GM13977 (cell line): ENCODE results near the gene NOBOX.
"Not testable (repeated sequence)": the region's sequence is repeated elsewhere in the genome, so short reads cannot be mapped to it uniquely, and the experiment has no call there.

ENCODE experiments used
- DNase-seq: peaks from one replicate; pipeline ENCODE4 v3.0.0; 2012; ENCODE audit warnings: low spot score
- in situ Hi-C: fragments of 300-500 bp; cut with MboI; formaldehyde crosslinking; loops from one replicate; pipeline ENCODE4 v1.12.0; 2022; ENCODE audit warnings: low sequenced_read_pairs, low pct_unique_long_range_greater_than_20kb, mixed read lengths, inconsistent platforms; ENCODE audit not compliant: unreplicated experiment
- TF ChIP-seq, protein P1 (sequence below): IDR thresholded peaks from 2 replicates; pipeline ENCODE4 v1.5.1; 2012; ENCODE audit warnings: mild to moderate bottlenecking, control low read depth; ENCODE audit not compliant: insufficient read depth; ENCODE audit errors: extremely low read depth, missing control alignments

Gene NOBOX

GRCh38 chr7:144386741-144387140 lies 16.8 kb downstream of the NOBOX start:
- in situ Hi-C loops: no loop called here
- TF ChIP-seq, protein P1, sequence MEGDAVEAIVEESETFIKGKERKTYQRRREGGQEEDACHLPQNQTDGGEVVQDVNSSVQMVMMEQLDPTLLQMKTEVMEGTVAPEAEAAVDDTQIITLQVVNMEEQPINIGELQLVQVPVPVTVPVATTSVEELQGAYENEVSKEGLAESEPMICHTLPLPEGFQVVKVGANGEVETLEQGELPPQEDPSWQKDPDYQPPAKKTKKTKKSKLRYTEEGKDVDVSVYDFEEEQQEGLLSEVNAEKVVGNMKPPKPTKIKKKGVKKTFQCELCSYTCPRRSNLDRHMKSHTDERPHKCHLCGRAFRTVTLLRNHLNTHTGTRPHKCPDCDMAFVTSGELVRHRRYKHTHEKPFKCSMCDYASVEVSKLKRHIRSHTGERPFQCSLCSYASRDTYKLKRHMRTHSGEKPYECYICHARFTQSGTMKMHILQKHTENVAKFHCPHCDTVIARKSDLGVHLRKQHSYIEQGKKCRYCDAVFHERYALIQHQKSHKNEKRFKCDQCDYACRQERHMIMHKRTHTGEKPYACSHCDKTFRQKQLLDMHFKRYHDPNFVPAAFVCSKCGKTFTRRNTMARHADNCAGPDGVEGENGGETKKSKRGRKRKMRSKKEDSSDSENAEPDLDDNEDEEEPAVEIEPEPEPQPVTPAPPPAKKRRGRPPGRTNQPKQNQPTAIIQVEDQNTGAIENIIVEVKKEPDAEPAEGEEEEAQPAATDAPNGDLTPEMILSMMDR: no peak
- no peak for DNase-seq

DNA sequence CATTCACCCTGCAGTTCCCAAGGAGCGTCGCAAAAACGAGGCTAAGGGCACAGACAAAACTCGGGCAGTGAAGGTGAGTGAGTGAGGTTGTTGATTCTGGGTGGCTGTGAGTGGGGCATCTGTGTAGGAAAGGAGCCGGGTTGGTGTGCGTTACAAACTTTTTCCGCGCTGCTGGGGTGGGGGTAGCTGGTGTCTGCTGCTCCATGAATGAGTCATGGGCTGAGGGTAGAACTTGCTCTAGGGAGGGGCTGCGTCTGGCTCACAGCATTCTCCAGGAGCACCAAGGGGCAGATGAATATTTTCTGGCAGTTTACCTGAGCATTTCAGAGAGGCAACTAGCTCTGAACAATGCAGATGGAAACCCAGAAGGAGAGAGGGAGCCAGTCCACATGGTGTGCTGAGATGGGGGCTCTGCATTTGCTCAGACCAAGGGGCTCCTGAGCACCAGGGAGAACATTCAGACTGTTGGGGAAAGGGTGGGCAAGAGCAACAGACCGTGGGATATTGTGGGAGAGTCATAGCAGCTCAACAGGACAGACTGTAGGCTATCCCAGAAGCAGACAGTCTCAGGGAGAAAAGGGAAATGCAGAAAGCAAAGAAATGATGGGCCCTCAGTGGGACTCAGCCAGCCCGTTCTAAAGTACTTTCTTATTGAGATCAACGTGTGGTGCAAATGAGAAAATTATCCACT lies 18.8 kb downstream of the NOBOX start:
- in situ Hi-C loops: no loop called here
- TF ChIP-seq, protein P1: no peak
- DNase-seq: no peak

DNA sequence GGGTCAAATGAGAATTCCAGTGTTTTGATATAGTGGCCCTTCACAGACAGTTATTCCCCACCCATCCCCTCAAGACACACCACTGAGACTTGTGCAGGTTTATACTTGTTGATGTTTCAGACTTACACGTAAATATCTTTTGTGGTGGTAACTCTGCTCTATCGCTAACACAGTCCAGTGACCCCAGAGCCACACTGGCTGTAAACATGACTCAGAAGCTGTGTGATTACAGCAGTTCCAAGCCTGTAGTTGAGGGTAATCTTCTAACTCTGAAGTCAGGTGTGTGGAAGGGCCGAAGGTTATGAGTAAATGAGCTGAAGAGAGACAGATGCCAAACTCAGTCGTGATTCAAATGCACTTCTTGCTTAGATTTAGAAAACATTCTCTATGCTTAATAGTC lies 19.4 kb downstream of the NOBOX start:
- TF ChIP-seq, protein P1: no peak
- DNase-seq: no peak
- in situ Hi-C loops: no loop called here

DNA sequence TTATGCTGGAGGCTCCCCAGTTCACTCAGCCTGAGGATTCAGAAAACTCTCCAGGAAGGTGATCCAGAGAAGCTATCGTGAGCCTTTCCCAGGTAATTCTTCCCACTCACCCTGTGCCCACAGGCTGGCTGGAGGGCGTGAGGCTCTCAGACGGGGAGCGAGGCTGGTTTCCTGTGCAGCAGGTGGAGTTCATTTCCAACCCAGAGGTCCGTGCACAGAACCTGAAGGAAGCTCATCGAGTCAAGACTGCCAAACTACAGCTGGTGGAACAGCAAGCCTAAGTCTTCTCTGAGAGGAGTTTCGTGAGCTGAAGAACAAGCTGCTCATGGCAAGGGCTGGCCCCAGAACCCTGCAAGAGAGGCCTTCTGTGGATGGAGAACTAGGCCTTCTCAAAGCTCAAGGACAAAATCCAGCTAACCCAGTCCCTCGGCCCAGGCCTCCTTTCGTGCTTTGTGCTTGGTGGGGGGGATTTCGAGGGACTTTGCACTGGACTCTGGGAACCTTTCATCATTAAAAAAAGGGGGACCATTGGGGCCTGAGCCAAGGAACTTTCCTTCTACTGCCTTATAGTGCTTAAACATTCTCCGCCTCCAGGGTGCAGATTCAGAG lies 23.6 kb downstream of the NOBOX start:
- no peak for DNase-seq
- in situ Hi-C loops: no loop called here
- TF ChIP-seq, protein P1: no peak

DNA sequence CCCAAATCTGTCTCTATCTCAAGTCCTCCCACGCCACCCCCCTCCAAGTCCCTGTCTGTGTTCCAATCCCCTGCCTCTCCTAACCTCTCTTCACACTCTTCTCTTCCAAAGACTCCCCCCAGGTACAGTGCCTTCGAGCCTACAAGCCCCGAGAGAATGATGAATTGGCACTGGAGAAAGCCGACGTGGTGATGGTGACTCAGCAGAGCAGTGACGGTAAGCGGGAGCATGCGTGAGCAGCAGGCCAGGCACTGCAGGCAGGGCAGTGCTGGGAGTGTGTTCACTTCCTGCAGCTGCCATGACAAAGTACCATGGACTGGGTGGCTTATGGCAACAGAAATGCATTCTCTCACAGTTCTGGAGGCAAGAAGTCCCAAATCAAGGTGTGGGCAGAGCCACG lies 24.8 kb downstream of the NOBOX start:
- DNase-seq: no peak
- TF ChIP-seq, protein P1: no peak
- in situ Hi-C loops: no loop called here

DNA sequence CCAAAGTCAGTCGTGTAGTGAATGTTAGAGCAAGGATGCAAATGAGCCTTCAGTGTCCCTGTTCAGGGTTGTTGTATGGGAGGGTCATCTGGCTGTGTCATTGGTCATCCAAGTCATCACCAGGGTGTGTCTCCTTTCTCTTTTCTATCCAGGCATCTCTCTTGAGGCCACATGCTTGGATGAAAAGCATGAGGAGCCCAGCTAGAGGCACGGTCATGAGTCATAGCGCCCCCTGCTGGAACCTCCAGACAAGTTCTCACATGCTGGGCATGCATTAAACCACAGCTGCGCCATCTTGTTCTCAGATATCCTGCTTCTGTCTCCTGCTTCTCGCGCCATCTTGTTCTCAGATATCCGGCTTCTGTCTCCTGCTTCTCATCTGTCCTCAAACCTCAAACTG lies 34.3 kb downstream of the NOBOX start:
- DNase-seq, in situ Hi-C loops: not testable (repeated sequence)

- DNase-seq, in situ Hi-C loops: not testable (repeated sequence)
Measured at GRCh38 chr7:144367250-144367649, 36.2 kb downstream of the NOBOX start.

- in situ Hi-C loops: not testable (repeated sequence)
Measured at GRCh38 chr7:144365523-144365922, 38.0 kb downstream of the NOBOX start.

DNA sequence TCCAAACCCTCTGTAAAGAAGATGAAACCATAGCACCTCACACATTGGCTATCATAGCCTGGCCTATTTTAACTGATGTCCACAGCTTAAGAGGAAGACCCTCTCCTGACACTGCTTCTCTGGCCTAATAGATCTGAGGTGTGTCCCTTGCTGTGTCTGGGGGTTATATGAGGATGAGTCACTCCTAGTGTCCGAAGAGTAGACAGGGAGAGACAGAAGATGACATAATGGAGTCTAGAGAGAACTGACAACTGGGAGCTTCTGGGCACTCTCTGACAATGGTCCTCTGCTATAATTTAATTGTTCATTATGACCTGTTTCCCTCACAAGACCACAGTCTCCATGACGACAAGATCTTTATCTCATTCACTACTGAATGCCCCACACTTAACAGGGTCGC lies 41.4 kb downstream of the NOBOX start:
- in situ Hi-C loops, DNase-seq: not testable (repeated sequence)

More at GRCh38 chr7:144365523-144365922, 38.0 kb downstream of the NOBOX start:
- DNase-seq: not testable (repeated sequence)

- in situ Hi-C loops, DNase-seq: not testable (repeated sequence)
Measured at GRCh38 chr7:144356860-144357259, 46.6 kb downstream of the NOBOX start.

DNA sequence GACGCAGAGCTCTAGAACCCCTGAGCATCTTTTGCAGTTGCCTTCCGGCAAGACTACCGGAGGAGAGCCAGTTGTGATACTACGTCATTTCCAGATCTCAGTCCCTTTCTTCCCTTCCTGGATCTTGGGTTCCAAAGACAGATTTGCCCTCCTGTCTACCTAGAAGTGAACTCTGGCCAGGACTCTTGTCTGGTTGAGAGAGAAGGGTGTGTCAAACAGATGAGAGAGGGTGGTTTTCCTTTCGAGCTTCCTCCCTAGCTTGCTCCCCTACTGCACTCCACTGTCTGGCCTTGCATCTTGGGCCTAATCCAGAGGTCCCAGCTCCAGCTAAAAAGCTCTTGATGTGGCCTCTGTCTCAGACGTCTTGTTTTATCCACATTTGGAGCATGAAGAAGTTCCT lies 47.3 kb downstream of the NOBOX start:
- DNase-seq, in situ Hi-C loops: not testable (repeated sequence)

GRCh38 chr7:144355176-144355822 lies 48.2 kb downstream of the NOBOX start, which contains the start of gene ARHGEF5:
TSS of gene ARHGEF5 (plus strand) at chr7:144355402. CDS start at chr7:144362670, 7,268 bp downstream.
- in situ Hi-C loops, DNase-seq: not testable (repeated sequence)
